Adrenal gland (tissue), 5 donors: ENCODE data around the gene PBX1.

Source experiments
- POLR2A ChIP-seq, 2 donors: fragments of 450-650 bp; IDR thresholded peaks; one replicate each; pipeline ENCODE4 v1.6.1; 2017; ENCODE audit warnings: antibody characterized with exemption in 2 of 2, mild to moderate bottlenecking in 2 of 2, moderate library complexity in 1 of 2
- TF ChIP-seq, protein P1 (sequence below), 6 experiments: fragments of 450-650 bp in 4 of 6; fragments of 200-600 bp in 2 of 6; sonication (generic) in 1 of 6; IDR thresholded peaks; 1 replicate in 5 of 6; 2 replicates in 1 of 6; pipeline versions ENCODE4 v1.5.1 to v1.8.0; 2016 to 2021; ENCODE audit warnings: antibody characterized with exemption in 6 of 6, mild to moderate bottlenecking in 2 of 6, moderate library complexity in 1 of 6
- donor health status: DM: no; HTN: no; CAD: no.

DNA sequence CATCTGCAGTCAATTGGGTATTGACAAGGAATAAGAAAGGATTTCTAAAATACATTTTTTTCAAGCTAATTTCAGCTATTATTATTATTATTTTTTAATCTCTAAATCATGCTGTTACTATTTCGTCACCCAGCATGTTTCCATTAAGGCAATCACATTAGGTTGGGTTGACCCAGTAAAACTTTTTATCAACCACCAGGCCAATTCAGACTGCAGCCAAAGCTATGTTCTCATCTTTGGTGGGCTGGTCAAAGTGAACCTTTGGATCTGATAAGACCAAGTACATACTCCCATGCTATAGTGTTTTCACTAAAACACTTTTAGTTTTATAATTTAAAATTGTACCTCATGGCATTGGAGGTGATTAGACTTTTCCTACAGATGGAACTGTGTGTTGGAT lies 198.6 kb downstream of the PBX1 start:
- TF ChIP-seq, protein P1, sequence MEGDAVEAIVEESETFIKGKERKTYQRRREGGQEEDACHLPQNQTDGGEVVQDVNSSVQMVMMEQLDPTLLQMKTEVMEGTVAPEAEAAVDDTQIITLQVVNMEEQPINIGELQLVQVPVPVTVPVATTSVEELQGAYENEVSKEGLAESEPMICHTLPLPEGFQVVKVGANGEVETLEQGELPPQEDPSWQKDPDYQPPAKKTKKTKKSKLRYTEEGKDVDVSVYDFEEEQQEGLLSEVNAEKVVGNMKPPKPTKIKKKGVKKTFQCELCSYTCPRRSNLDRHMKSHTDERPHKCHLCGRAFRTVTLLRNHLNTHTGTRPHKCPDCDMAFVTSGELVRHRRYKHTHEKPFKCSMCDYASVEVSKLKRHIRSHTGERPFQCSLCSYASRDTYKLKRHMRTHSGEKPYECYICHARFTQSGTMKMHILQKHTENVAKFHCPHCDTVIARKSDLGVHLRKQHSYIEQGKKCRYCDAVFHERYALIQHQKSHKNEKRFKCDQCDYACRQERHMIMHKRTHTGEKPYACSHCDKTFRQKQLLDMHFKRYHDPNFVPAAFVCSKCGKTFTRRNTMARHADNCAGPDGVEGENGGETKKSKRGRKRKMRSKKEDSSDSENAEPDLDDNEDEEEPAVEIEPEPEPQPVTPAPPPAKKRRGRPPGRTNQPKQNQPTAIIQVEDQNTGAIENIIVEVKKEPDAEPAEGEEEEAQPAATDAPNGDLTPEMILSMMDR (IDR thresholded peaks at IDR 0.05): no peak
- TF ChIP-seq POLR2A (IDR thresholded peaks at IDR 0.05): no peak
